ENCODE results near the gene PPRC1.

PPRC1 gene

GRCh38 chr10:102196893-102197292 is 64.1 kb downstream of the PPRC1 start:
- FAIRE-seq, result no peak

GRCh38 chr10:102198027-102198426 is 65.2 kb downstream of the PPRC1 start:
- FAIRE-seq, result no peak

All from G401.6 (cell line).